Measurements from ENCODE around the gene TRPM2. TPM values are rescaled to one million over a fixed set of nuclear protein-coding genes. Genes with fewer than 3 reads are reported as not detected.

The TRPM2 gene
- total and polyA plus RNA-seq, 12 donors: 1.5 to 28.3 (median 11.3) TPM

GRCh38 chr21:44351535-44352252 lies 1.7 kb upstream of the TRPM2 start:
- TF ChIP-seq POLR2A (IDR thresholded peaks at IDR 0.05) (no peak), CTCF (IDR thresholded peaks at IDR 0.05) (no peak)
- intact Hi-C loops (cut with DNase I): no loop called here
- Histone ChIP-seq H3K4me1 (replicated peaks in 1 of 2) (no peaks in the 10 kb centered on the region), H3K27me3 (peaks cover 32% of the 10 kb centered on the region), H3K4me3 (no peak overlapping the region), H3K9me3 (replicated peaks in 1 of 3) (no peaks in the 10 kb centered on the region), H3K27ac (peak overlapping the region in 1 of 5 donors; percentile 90), H3K36me3 (replicated peaks in 1 of 2) (no peaks in the 10 kb centered on the region)
- WGBS, 4 donors: 84 to 89% (median 86%) methylated on average over 8 to 18 of the region's 18 CpGs
- no peak for DNase-seq

- 59 to 77% (median 70%) methylated on average over 9 to 17 of the region's 17 CpGs for WGBS, 4 donors
- TF ChIP-seq CTCF (IDR thresholded peaks at IDR 0.05) (no peak), POLR2A (IDR thresholded peaks at IDR 0.05) (no peak)
- H3K4me3 ChIP-seq: no peak overlapping the region
- intact Hi-C loops (cut with DNase I): no loop called here
- H3K4me1 ChIP-seq (replicated peaks in 1 of 2): no peaks in the 10 kb centered on the region
- H3K27ac ChIP-seq: peak overlapping the region in 3 of 5 donors; percentile 65 to 90 (median 72)
- no peaks in the 10 kb centered on the region for H3K9me3 ChIP-seq (replicated peaks in 1 of 3)
- no peaks in the 10 kb centered on the region for H3K36me3 ChIP-seq (replicated peaks in 1 of 2)
- peaks cover 32% of the 10 kb centered on the region for H3K27me3 ChIP-seq
- DNase-seq: no peak
These were observed 1.1 kb upstream of the TRPM2 start for GRCh38 chr21:44352253-44352860.

GRCh38 chr21:44354001-44354405 lies 582 bp downstream of the TRPM2 start:
- Histone ChIP-seq H3K27ac (peak overlapping the region in 4 of 5 donors; percentile 43 to 90 (median 71)), H3K27me3 (peaks cover 27% of the 10 kb centered on the region)
- intact Hi-C loops (cut with DNase I): no loop called here

More at GRCh38 chr21:44354001-44354405, 582 bp downstream of the TRPM2 start:
- DNase-seq: peak in 2 of 7 donors; percentile 27 to 41
- H3K4me1 ChIP-seq (replicated peaks in 1 of 2): no peaks in the 10 kb centered on the region
- WGBS, 4 donors: 64 to 77% (median 69%) methylated on average over 8 of the region's 8 CpGs
- peak overlapping the region in 1 of 4 donors; percentile 41 for H3K4me3 ChIP-seq
- no peak for TF ChIP-seq POLR2A (IDR thresholded peaks at IDR 0.05)
- TF ChIP-seq CTCF (IDR thresholded peaks at IDR 0.05): no peak
- no peaks in the 10 kb centered on the region for H3K36me3 ChIP-seq (replicated peaks in 1 of 2)
- no peaks in the 10 kb centered on the region for H3K9me3 ChIP-seq (replicated peaks in 1 of 3)
